H9 (cell line): Measurements from ENCODE around the gene RNF208. TPM values are rescaled to one million over a fixed set of nuclear protein-coding genes. Genes with fewer than 3 reads are reported as not detected.

Source experiments
- DNase-seq: peaks from one replicate; pipeline ENCODE4 v3.0.0-alpha.2; 2017
- H2AFZ ChIP-seq: one replicate; pipeline ENCODE4 v1.6.1; 2013; ENCODE audit warnings: mild to moderate bottlenecking, low read length, control low read depth, moderate library complexity
- H2AK5ac ChIP-seq: 2 replicates; pipeline ENCODE4 v1.6.1; 2013; ENCODE audit warnings: low read length, control low read depth, mixed read lengths; ENCODE audit not compliant: insufficient read length
- H2BK120ac ChIP-seq: one replicate; pipeline ENCODE4 v1.6.1; 2013; ENCODE audit warnings: low read depth, mild to moderate bottlenecking, low read length, control low read depth, inconsistent platforms; ENCODE audit not compliant: poor library complexity, severe bottlenecking
- H2BK12ac ChIP-seq: 2 replicates; pipeline ENCODE4 v1.6.1; 2013; ENCODE audit warnings: low read length, control low read depth, mixed read lengths, low read depth; ENCODE audit not compliant: insufficient read length
- H2BK15ac ChIP-seq: 2 replicates; pipeline ENCODE4 v1.6.1; 2013; ENCODE audit warnings: low read depth, low read length, control low read depth
- H2BK20ac ChIP-seq: one replicate; pipeline ENCODE4 v1.6.1; 2013; ENCODE audit warnings: low read depth, mild to moderate bottlenecking, low read length, control low read depth, inconsistent platforms; ENCODE audit not compliant: poor library complexity, severe bottlenecking
- H2BK5ac ChIP-seq: 2 replicates; pipeline ENCODE4 v1.6.1; 2013; ENCODE audit warnings: low read length, control low read depth, mixed read lengths; ENCODE audit not compliant: insufficient read length
- H3K14ac ChIP-seq: 2 replicates; pipeline ENCODE4 v1.6.1; 2013; ENCODE audit warnings: low read length, control low read depth; ENCODE audit not compliant: insufficient read depth
- H3K18ac ChIP-seq: 2 replicates; pipeline ENCODE4 v1.6.1; 2013; ENCODE audit warnings: low read depth, mild to moderate bottlenecking, mixed read lengths, low read length, control low read depth; ENCODE audit not compliant: insufficient read length
- H3K23ac ChIP-seq: 2 replicates; pipeline ENCODE4 v1.6.1; 2013; ENCODE audit warnings: low read length, control low read depth, mixed read lengths, low read depth; ENCODE audit not compliant: insufficient read length
- H3K23me2 ChIP-seq: 2 replicates; pipeline ENCODE4 v1.6.1; 2013; ENCODE audit warnings: low read depth, mild to moderate bottlenecking, mixed read lengths, low read length, control low read depth; ENCODE audit not compliant: insufficient read length, poor library complexity, severe bottlenecking
- H3K27ac ChIP-seq: 2 replicates; pipeline ENCODE4 v1.5.1; 2013; ENCODE audit warnings: low read length, control low read depth, mixed read lengths, low read depth; ENCODE audit not compliant: insufficient read length
- H3K27me3 ChIP-seq: 2 replicates; pipeline ENCODE4 v1.6.1; 2013; ENCODE audit warnings: low read length, control low read depth, inconsistent platforms; ENCODE audit not compliant: insufficient read depth
- H3K4ac ChIP-seq: 2 replicates; pipeline ENCODE4 v1.6.1; 2013; ENCODE audit warnings: low read depth, mild to moderate bottlenecking, control low read depth, inconsistent platforms, low read length, moderate library complexity
- H3K4me1 ChIP-seq: 2 replicates; pipeline ENCODE4 v1.6.1; 2013; ENCODE audit warnings: low read length, control low read depth, inconsistent platforms; ENCODE audit not compliant: insufficient read depth
- H3K4me2 ChIP-seq: 2 replicates; pipeline ENCODE4 v1.6.1; 2013; ENCODE audit warnings: low read length, control low read depth, mixed read lengths; ENCODE audit not compliant: insufficient read length, insufficient read depth
- H3K56ac ChIP-seq: 2 replicates; pipeline ENCODE4 v1.6.1; 2013; ENCODE audit warnings: low read depth, mild to moderate bottlenecking, mixed read lengths, low read length, control low read depth; ENCODE audit not compliant: insufficient read length
- H3K79me1 ChIP-seq: 2 replicates; pipeline ENCODE4 v1.6.1; 2013; ENCODE audit warnings: low read depth, mild to moderate bottlenecking, moderate library complexity, low read length, control low read depth, inconsistent platforms; ENCODE audit not compliant: insufficient read depth, poor library complexity, severe bottlenecking
- H3K79me2 ChIP-seq: 2 replicates; pipeline ENCODE4 v1.6.1; 2013; ENCODE audit warnings: low read length, control low read depth, inconsistent platforms; ENCODE audit not compliant: insufficient read depth
- H3K9ac ChIP-seq: 2 replicates; pipeline ENCODE4 v1.6.1; 2013; ENCODE audit warnings: low read length, control low read depth, mixed read lengths; ENCODE audit not compliant: insufficient read length; ENCODE audit errors: extremely low read depth
- H3K9me3 ChIP-seq: one replicate; pipeline ENCODE4 v1.6.1; 2013; ENCODE audit warnings: low read depth, low read length, inconsistent platforms; ENCODE audit not compliant: control insufficient read depth
- H3T11ph ChIP-seq: one replicate; pipeline ENCODE4 v1.6.1; 2013; ENCODE audit warnings: mild to moderate bottlenecking, low read length, control low read depth, inconsistent platforms
- H4K20me1 ChIP-seq: one replicate; pipeline ENCODE4 v1.6.1; 2013; ENCODE audit not compliant: control insufficient read depth, insufficient read length, insufficient read depth
- H4K5ac ChIP-seq: 2 replicates; pipeline ENCODE4 v1.6.1; 2013; ENCODE audit warnings: low read depth, mild to moderate bottlenecking, mixed read lengths, low read length, control low read depth; ENCODE audit not compliant: insufficient read length
- H4K8ac ChIP-seq: replicated peaks from 2 replicates; pipeline ENCODE4 v1.6.1; 2013; ENCODE audit warnings: low read length, control low read depth, mixed read lengths, low read depth; ENCODE audit not compliant: insufficient read length
- H4K91ac ChIP-seq: 2 replicates; pipeline ENCODE4 v1.6.1; 2013; ENCODE audit warnings: low read depth, mild to moderate bottlenecking, moderate library complexity, mixed read lengths, low read length, control low read depth; ENCODE audit not compliant: insufficient read length
- H3K27ac Mint-ChIP-seq, 3 experiments: 2 replicates in 2 of 3; 3 replicates in 1 of 3; pipeline ENCODE4 v1.8.0; 2020 to 2021; ENCODE audit warnings: mixed read lengths in 3 of 3, mild to moderate bottlenecking in 1 of 3, moderate library complexity in 1 of 3
- H3K27me3 Mint-ChIP-seq: 2 replicates; pipeline ENCODE4 v1.8.0; 2021; ENCODE audit warnings: low read depth, mild to moderate bottlenecking, moderate library complexity, mixed read lengths
- H3K36me3 Mint-ChIP-seq, 3 experiments: 2 replicates in 2 of 3; 3 replicates in 1 of 3; pipeline ENCODE4 v1.8.0; 2020 to 2021; ENCODE audit warnings: low read depth in 3 of 3, mixed read lengths in 3 of 3; ENCODE audit not compliant: insufficient read depth in 1 of 3
- H3K4me1 Mint-ChIP-seq, 2 experiments: 2 replicates each; pipeline ENCODE4 v1.8.0; 2020; ENCODE audit warnings: mixed read lengths in 2 of 2
- H3K4me3 Mint-ChIP-seq, 2 experiments: 2 replicates in 1 of 2; 3 replicates in 1 of 2; pipeline ENCODE4 v1.8.0; 2020 to 2021; ENCODE audit warnings: mild to moderate bottlenecking in 2 of 2, mixed read lengths in 2 of 2, moderate library complexity in 1 of 2
- H3K9me3 Mint-ChIP-seq, 2 experiments: 2 replicates in 1 of 2; 3 replicates in 1 of 2; pipeline ENCODE4 v1.8.0; 2020; ENCODE audit warnings: mild to moderate bottlenecking in 2 of 2, mixed read lengths in 2 of 2, moderate library complexity in 1 of 2
- CTCF ChIP-seq: fragments of 200-600 bp; sonication (generic); conservative IDR thresholded peaks from 3 replicates; pipeline ENCODE4 v1.8.0; 2021; ENCODE audit warnings: antibody characterized with exemption, mild to moderate bottlenecking
- WGBS: extraction: QIAGEN DNeasy Blood & Tissue Kit; methylation state at CpG from one replicate; pipeline ENCODE4 v1.1.7; 2013; ENCODE audit warnings: missing lambda C conversion rate, low lambda C conversion rate, mixed read lengths; ENCODE audit not compliant: insufficient read length; ENCODE audit errors: extremely low coverage; 5-methylcytosine and 5-hydroxymethylcytosine counted together
- total RNA-seq: library from RNA; stranded (reverse); gene quantifications from 2 replicates; pipeline ENCODE4 v1.2.1, GENCODE V29; 2021

Gene RNF208
- total RNA-seq, 1 experiment from 2014 or later = 7.7 TPM

DNA sequence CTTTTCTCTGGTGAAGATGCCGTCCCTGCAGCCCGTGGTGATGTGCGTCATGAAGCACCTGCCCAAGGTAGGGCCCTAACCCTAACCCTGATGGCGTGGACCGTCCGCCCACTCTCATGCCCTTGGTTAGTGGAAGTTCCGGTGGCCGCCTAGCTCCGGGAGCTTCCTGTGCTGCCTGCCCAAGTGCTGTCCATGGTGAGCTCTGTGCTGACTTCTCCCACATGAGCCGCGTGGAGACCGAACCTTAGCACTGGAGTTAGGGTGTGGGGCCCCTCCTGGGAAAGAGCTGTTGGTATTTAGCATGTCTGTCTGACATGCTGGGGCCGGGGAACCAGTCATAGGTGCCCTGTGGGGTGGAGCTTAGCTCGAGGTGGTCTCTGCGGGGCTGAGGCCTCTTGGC, 34.3 kb upstream of the RNF208 start:
- no peaks in the 10 kb centered on the region; a peak in 1 of 5 replicates for H3K9me3 Mint-ChIP-seq
- Histone ChIP-seq H3K9ac (peak overlapping the region; percentile 43), H2BK15ac (no peak overlapping the region), H3K14ac (no peak overlapping the region), H3K23me2 (peaks cover 14% of the 10 kb centered on the region), H4K91ac (no peak overlapping the region), H4K20me1 (no peaks in the 10 kb centered on the region), H2BK5ac (no peak overlapping the region), H2BK120ac (no peak overlapping the region), H3K56ac (no peak overlapping the region), H2BK12ac (no peak overlapping the region), H3T11ph (no peak overlapping the region), H2AFZ (no peak overlapping the region), H2BK20ac (no peak overlapping the region), H3K4ac (no peak overlapping the region), H3K18ac (no peak overlapping the region), H4K5ac (no peak overlapping the region), H3K27ac (no peak overlapping the region), H3K27me3 (no peaks in the 10 kb centered on the region), H3K9me3 (no peaks in the 10 kb centered on the region), H3K4me2 (peak overlapping the region; percentile 68), H3K79me2 (peaks cover 6% of the 10 kb centered on the region; the same call in 1 of the 2 replicates), H2AK5ac (no peak overlapping the region), H3K79me1 (peaks cover 5% of the 10 kb centered on the region), H3K4me1 (no peaks in the 10 kb centered on the region), H4K8ac (no peak overlapping the region), H3K23ac (no peak overlapping the region)
- no peak for TF ChIP-seq CTCF
- no peak for DNase-seq
- no CpG with 5 or more reads among the region's 15 CpGs for WGBS
- H3K4me1 Mint-ChIP-seq = peaks cover 6 to 16% of the 10 kb centered on the region in 2 experiments
- H3K27ac Mint-ChIP-seq = peak overlapping the region in 1 of 3 experiments; percentile 18; a peak in 1 of 7 replicates
- peaks cover 16 to 27% (median 25%) of the 10 kb centered on the region in 3 experiments; a peak in 6 of 7 replicates for H3K36me3 Mint-ChIP-seq
- peak overlapping the region; percentile 84 to 91 for H3K4me3 Mint-ChIP-seq
- H3K27me3 Mint-ChIP-seq = no peaks in the 10 kb centered on the region
